ENCODE data around the gene SV2C.

DNA sequence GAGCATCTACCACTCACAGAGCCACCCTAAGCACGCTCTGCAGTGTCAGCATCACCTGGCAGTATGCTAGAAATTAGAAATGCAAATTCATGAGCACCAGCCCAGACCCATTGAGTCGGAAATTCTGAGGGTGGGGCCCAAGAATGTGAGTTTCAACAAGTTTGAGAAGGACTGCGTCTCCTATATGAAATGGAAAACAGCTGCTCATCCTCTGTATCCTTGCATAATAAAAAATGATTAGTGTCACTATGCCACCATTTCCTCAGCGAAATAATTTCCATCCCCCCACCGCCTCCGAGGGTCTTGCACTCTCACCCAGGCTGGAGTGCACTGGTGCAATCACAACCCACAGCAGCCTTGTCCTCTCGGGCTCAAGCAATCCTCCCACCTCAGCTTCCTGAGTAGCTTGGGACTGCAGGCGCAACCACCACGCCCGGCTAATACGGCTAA, 318.6 kb downstream of the SV2C start:
- TF ChIP-seq, protein P1, sequence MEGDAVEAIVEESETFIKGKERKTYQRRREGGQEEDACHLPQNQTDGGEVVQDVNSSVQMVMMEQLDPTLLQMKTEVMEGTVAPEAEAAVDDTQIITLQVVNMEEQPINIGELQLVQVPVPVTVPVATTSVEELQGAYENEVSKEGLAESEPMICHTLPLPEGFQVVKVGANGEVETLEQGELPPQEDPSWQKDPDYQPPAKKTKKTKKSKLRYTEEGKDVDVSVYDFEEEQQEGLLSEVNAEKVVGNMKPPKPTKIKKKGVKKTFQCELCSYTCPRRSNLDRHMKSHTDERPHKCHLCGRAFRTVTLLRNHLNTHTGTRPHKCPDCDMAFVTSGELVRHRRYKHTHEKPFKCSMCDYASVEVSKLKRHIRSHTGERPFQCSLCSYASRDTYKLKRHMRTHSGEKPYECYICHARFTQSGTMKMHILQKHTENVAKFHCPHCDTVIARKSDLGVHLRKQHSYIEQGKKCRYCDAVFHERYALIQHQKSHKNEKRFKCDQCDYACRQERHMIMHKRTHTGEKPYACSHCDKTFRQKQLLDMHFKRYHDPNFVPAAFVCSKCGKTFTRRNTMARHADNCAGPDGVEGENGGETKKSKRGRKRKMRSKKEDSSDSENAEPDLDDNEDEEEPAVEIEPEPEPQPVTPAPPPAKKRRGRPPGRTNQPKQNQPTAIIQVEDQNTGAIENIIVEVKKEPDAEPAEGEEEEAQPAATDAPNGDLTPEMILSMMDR (IDR thresholded peaks at IDR 0.05; ENCODE audit: low read depth, low read length, missing input control), result no peak
- TF ChIP-seq TAF1 (conservative IDR thresholded peaks at IDR 0.05), result no peak
- TF ChIP-seq YY1 (IDR thresholded peaks at IDR 0.05), result no peak
- no peak for TF ChIP-seq HNF4G (IDR thresholded peaks at IDR 0.05)
- TF ChIP-seq JUND (IDR thresholded peaks at IDR 0.05), result no peak
- TF ChIP-seq, protein P2, sequence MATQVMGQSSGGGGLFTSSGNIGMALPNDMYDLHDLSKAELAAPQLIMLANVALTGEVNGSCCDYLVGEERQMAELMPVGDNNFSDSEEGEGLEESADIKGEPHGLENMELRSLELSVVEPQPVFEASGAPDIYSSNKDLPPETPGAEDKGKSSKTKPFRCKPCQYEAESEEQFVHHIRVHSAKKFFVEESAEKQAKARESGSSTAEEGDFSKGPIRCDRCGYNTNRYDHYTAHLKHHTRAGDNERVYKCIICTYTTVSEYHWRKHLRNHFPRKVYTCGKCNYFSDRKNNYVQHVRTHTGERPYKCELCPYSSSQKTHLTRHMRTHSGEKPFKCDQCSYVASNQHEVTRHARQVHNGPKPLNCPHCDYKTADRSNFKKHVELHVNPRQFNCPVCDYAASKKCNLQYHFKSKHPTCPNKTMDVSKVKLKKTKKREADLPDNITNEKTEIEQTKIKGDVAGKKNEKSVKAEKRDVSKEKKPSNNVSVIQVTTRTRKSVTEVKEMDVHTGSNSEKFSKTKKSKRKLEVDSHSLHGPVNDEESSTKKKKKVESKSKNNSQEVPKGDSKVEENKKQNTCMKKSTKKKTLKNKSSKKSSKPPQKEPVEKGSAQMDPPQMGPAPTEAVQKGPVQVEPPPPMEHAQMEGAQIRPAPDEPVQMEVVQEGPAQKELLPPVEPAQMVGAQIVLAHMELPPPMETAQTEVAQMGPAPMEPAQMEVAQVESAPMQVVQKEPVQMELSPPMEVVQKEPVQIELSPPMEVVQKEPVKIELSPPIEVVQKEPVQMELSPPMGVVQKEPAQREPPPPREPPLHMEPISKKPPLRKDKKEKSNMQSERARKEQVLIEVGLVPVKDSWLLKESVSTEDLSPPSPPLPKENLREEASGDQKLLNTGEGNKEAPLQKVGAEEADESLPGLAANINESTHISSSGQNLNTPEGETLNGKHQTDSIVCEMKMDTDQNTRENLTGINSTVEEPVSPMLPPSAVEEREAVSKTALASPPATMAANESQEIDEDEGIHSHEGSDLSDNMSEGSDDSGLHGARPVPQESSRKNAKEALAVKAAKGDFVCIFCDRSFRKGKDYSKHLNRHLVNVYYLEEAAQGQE (IDR thresholded peaks at IDR 0.05), result no peak
- TF ChIP-seq GABPA (IDR thresholded peaks at IDR 0.05 in 1 of 2, conservative IDR thresholded peaks at IDR 0.05 in 1 of 2), result no peak
- TF ChIP-seq RXRA (IDR thresholded peaks at IDR 0.05), result no peak
- no peak for TF ChIP-seq FOXA2 (IDR thresholded peaks at IDR 0.05)
- no peak for TF ChIP-seq FOXA1 (IDR thresholded peaks at IDR 0.05)
- TF ChIP-seq EGR1 (IDR thresholded peaks at IDR 0.05; ENCODE audit: low read depth in 2 of 2), result no peak
- TF ChIP-seq, protein P3, sequence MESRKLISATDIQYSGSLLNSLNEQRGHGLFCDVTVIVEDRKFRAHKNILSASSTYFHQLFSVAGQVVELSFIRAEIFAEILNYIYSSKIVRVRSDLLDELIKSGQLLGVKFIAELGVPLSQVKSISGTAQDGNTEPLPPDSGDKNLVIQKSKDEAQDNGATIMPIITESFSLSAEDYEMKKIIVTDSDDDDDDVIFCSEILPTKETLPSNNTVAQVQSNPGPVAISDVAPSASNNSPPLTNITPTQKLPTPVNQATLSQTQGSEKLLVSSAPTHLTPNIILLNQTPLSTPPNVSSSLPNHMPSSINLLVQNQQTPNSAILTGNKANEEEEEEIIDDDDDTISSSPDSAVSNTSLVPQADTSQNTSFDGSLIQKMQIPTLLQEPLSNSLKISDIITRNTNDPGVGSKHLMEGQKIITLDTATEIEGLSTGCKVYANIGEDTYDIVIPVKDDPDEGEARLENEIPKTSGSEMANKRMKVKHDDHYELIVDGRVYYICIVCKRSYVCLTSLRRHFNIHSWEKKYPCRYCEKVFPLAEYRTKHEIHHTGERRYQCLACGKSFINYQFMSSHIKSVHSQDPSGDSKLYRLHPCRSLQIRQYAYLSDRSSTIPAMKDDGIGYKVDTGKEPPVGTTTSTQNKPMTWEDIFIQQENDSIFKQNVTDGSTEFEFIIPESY (IDR thresholded peaks at IDR 0.05), result no peak
- TF ChIP-seq, protein P4, sequence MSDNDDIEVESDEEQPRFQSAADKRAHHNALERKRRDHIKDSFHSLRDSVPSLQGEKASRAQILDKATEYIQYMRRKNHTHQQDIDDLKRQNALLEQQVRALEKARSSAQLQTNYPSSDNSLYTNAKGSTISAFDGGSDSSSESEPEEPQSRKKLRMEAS (IDR thresholded peaks at IDR 0.05), result no peak
- TF ChIP-seq, protein P5, sequence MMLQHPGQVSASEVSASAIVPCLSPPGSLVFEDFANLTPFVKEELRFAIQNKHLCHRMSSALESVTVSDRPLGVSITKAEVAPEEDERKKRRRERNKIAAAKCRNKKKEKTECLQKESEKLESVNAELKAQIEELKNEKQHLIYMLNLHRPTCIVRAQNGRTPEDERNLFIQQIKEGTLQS (IDR thresholded peaks at IDR 0.05), result no peak

All from liver (tissue), 3 donors.